ENCODE measurements around the gene GNG7.
A peak's percentile ranks its signal among the peaks of the same experiment; 100 is the strongest.
"Not testable (repeated sequence)": the region's sequence is repeated elsewhere in the genome, so short reads cannot be mapped to it uniquely, and the experiment has no call there.

Gene GNG7

GRCh38 chr19:2668175-2668763, 34.2 kb downstream of the GNG7 start:
- DNase-seq = no peak

- DNase-seq = not testable (repeated sequence)
Observed at GRCh38 chr19:2667349-2667748, 35.1 kb downstream of the GNG7 start.

- no peak for DNase-seq
Observed at GRCh38 chr19:2666344-2666994, 36.0 kb downstream of the GNG7 start.

GRCh38 chr19:2665103-2665502, 37.4 kb downstream of the GNG7 start:
- DNase-seq = no peak

GRCh38 chr19:2663920-2664571, 38.4 kb downstream of the GNG7 start:
- no peak for DNase-seq

GRCh38 chr19:2661615-2662014, 40.9 kb downstream of the GNG7 start:
- DNase-seq = no peak

- DNase-seq = no peak
Observed at GRCh38 chr19:2659856-2660432, 42.5 kb downstream of the GNG7 start.

GRCh38 chr19:2656533-2656932, 46.0 kb downstream of the GNG7 start:
- DNase-seq = no peak

- no peak for DNase-seq
Observed at GRCh38 chr19:2653710-2654707, 48.5 kb downstream of the GNG7 start.

GRCh38 chr19:2653218-2653617, 49.3 kb downstream of the GNG7 start:
- no peak for DNase-seq

GRCh38 chr19:2652504-2653099, 49.9 kb downstream of the GNG7 start:
- DNase-seq = no peak

- DNase-seq = not testable (repeated sequence)
Observed at GRCh38 chr19:2651002-2651733, 51.3 kb downstream of the GNG7 start.

GRCh38 chr19:2650515-2650914, 52.0 kb downstream of the GNG7 start:
- DNase-seq = no peak

- DNase-seq = peak in 1 of 2 experiments; percentile 14
Observed at GRCh38 chr19:2648528-2648937, 54.0 kb downstream of the GNG7 start.

GRCh38 chr19:2648099-2648498, 54.4 kb downstream of the GNG7 start:
- no peak for DNase-seq

- no peak for DNase-seq
Observed at GRCh38 chr19:2646866-2647535, 55.5 kb downstream of the GNG7 start.

GRCh38 chr19:2645826-2646225, 56.7 kb downstream of the GNG7 start:
- no peak for DNase-seq

GRCh38 chr19:2643123-2643737, 59.3 kb downstream of the GNG7 start:
- DNase-seq = not testable (repeated sequence)

GRCh38 chr19:2641332-2641698, 61.2 kb downstream of the GNG7 start:
- DNase-seq = no peak

GRCh38 chr19:2640563-2641331, 61.7 kb downstream of the GNG7 start:
- DNase-seq = no peak

Measured in cerebellar nuclear complex (tissue), 1 donor.